GM23338 (cell line): ENCODE measurements around the gene KRT24.
"Not testable (repeated sequence)": the region's sequence is repeated elsewhere in the genome, so short reads cannot be mapped to it uniquely, and the experiment has no call there.

Experiments used
- CREB1 ChIP-seq: fragments of 250-450 bp; sonication (Bioruptor Pico); IDR thresholded peaks from 2 replicates; pipeline ENCODE4 v1.5.0; 2020; ENCODE audit warnings: low read depth, mild to moderate bottlenecking, moderate library complexity
- EZH2 ChIP-seq: fragments of 200-600 bp; sonication (generic); IDR thresholded peaks from one replicate; pipeline ENCODE4 v1.8.0; 2017; ENCODE audit warnings: antibody characterized with exemption, mild to moderate bottlenecking, low read depth; ENCODE audit not compliant: unreplicated experiment
- EZH2phosphoT487 ChIP-seq: fragments of 200-600 bp; sonication (generic); IDR thresholded peaks from one replicate; pipeline ENCODE4 v1.8.1; 2018; ENCODE audit warnings: antibody characterized with exemption; ENCODE audit not compliant: unreplicated experiment
- JUNB ChIP-seq: IDR thresholded peaks from one replicate; pipeline ENCODE4 v1.6.1; 2016; ENCODE audit warnings: antibody characterized with exemption; ENCODE audit not compliant: unreplicated experiment
- NANOG ChIP-seq: IDR thresholded peaks from 2 replicates; pipeline ENCODE4 v1.6.1; 2016; ENCODE audit warnings: antibody characterized with exemption, borderline replicate concordance
- POLR2AphosphoS5 ChIP-seq: IDR thresholded peaks from 2 replicates; pipeline ENCODE4 v1.6.1; 2016; ENCODE audit warnings: antibody characterized with exemption, low read depth
- STAT1 ChIP-seq: IDR thresholded peaks from one replicate; pipeline ENCODE4 v1.6.1; 2016; ENCODE audit warnings: antibody characterized with exemption; ENCODE audit not compliant: unreplicated experiment
- ZNF114 ChIP-seq: fragments of 250-450 bp; sonication (Bioruptor Pico); IDR thresholded peaks from 2 replicates; pipeline ENCODE4 v1.5.0; 2020; ENCODE audit warnings: mild to moderate bottlenecking, moderate library complexity
- TF ChIP-seq, protein P1 (sequence below), 2 experiments: fragments of 200-600 bp in 1 of 2; sonication (generic) in 1 of 2; conservative IDR thresholded peaks; 2 replicates each; pipeline versions ENCODE4 v1.5.1 to v1.6.1; 2016 to 2017; ENCODE audit warnings: antibody characterized with exemption in 2 of 2, low read depth in 2 of 2, mild to moderate bottlenecking in 2 of 2, moderate library complexity in 1 of 2
- TF ChIP-seq, protein P2 (sequence below): IDR thresholded peaks from one replicate; pipeline ENCODE4 v1.6.1; 2018; ENCODE audit warnings: antibody characterized with exemption; ENCODE audit not compliant: unreplicated experiment
- TF ChIP-seq, protein P3 (sequence below): fragments of 250-450 bp; sonication (Bioruptor Pico); IDR thresholded peaks from 2 replicates; pipeline ENCODE4 v1.5.0; 2020; ENCODE audit warnings: mild to moderate bottlenecking, moderate library complexity

DNA sequence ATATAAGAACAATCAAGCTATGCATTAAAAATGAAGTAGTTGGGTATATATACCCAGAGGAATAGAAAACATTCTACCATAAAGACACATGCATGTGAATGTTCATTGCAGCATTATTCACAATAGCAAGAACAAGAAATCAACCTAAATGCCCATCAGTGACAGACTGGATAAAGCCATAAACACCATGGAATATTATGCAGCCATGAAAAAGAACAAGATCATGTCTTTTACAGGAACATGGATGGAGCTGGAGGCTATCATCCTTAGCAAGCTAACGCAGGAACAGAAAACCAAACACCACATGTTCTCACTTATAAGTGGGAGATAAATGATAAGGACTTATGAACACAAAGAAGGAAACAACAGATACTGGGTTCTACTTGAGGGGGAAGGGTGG lies 45.1 kb upstream of the KRT24 start:
- TF ChIP-seq, protein P1, sequence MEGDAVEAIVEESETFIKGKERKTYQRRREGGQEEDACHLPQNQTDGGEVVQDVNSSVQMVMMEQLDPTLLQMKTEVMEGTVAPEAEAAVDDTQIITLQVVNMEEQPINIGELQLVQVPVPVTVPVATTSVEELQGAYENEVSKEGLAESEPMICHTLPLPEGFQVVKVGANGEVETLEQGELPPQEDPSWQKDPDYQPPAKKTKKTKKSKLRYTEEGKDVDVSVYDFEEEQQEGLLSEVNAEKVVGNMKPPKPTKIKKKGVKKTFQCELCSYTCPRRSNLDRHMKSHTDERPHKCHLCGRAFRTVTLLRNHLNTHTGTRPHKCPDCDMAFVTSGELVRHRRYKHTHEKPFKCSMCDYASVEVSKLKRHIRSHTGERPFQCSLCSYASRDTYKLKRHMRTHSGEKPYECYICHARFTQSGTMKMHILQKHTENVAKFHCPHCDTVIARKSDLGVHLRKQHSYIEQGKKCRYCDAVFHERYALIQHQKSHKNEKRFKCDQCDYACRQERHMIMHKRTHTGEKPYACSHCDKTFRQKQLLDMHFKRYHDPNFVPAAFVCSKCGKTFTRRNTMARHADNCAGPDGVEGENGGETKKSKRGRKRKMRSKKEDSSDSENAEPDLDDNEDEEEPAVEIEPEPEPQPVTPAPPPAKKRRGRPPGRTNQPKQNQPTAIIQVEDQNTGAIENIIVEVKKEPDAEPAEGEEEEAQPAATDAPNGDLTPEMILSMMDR (conservative IDR thresholded peaks at IDR 0.05; ENCODE audit: low read depth in 2 of 2) = not testable (repeated sequence)
- TF ChIP-seq EZH2; POLR2AphosphoS5; EZH2phosphoT487; CREB1; JUNB; STAT1; ZNF114 (CRISPR knock-in tag); NANOG: not testable (repeated sequence)
- TF ChIP-seq, protein P2, sequence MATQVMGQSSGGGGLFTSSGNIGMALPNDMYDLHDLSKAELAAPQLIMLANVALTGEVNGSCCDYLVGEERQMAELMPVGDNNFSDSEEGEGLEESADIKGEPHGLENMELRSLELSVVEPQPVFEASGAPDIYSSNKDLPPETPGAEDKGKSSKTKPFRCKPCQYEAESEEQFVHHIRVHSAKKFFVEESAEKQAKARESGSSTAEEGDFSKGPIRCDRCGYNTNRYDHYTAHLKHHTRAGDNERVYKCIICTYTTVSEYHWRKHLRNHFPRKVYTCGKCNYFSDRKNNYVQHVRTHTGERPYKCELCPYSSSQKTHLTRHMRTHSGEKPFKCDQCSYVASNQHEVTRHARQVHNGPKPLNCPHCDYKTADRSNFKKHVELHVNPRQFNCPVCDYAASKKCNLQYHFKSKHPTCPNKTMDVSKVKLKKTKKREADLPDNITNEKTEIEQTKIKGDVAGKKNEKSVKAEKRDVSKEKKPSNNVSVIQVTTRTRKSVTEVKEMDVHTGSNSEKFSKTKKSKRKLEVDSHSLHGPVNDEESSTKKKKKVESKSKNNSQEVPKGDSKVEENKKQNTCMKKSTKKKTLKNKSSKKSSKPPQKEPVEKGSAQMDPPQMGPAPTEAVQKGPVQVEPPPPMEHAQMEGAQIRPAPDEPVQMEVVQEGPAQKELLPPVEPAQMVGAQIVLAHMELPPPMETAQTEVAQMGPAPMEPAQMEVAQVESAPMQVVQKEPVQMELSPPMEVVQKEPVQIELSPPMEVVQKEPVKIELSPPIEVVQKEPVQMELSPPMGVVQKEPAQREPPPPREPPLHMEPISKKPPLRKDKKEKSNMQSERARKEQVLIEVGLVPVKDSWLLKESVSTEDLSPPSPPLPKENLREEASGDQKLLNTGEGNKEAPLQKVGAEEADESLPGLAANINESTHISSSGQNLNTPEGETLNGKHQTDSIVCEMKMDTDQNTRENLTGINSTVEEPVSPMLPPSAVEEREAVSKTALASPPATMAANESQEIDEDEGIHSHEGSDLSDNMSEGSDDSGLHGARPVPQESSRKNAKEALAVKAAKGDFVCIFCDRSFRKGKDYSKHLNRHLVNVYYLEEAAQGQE = not testable (repeated sequence)
- TF ChIP-seq, protein P3, sequence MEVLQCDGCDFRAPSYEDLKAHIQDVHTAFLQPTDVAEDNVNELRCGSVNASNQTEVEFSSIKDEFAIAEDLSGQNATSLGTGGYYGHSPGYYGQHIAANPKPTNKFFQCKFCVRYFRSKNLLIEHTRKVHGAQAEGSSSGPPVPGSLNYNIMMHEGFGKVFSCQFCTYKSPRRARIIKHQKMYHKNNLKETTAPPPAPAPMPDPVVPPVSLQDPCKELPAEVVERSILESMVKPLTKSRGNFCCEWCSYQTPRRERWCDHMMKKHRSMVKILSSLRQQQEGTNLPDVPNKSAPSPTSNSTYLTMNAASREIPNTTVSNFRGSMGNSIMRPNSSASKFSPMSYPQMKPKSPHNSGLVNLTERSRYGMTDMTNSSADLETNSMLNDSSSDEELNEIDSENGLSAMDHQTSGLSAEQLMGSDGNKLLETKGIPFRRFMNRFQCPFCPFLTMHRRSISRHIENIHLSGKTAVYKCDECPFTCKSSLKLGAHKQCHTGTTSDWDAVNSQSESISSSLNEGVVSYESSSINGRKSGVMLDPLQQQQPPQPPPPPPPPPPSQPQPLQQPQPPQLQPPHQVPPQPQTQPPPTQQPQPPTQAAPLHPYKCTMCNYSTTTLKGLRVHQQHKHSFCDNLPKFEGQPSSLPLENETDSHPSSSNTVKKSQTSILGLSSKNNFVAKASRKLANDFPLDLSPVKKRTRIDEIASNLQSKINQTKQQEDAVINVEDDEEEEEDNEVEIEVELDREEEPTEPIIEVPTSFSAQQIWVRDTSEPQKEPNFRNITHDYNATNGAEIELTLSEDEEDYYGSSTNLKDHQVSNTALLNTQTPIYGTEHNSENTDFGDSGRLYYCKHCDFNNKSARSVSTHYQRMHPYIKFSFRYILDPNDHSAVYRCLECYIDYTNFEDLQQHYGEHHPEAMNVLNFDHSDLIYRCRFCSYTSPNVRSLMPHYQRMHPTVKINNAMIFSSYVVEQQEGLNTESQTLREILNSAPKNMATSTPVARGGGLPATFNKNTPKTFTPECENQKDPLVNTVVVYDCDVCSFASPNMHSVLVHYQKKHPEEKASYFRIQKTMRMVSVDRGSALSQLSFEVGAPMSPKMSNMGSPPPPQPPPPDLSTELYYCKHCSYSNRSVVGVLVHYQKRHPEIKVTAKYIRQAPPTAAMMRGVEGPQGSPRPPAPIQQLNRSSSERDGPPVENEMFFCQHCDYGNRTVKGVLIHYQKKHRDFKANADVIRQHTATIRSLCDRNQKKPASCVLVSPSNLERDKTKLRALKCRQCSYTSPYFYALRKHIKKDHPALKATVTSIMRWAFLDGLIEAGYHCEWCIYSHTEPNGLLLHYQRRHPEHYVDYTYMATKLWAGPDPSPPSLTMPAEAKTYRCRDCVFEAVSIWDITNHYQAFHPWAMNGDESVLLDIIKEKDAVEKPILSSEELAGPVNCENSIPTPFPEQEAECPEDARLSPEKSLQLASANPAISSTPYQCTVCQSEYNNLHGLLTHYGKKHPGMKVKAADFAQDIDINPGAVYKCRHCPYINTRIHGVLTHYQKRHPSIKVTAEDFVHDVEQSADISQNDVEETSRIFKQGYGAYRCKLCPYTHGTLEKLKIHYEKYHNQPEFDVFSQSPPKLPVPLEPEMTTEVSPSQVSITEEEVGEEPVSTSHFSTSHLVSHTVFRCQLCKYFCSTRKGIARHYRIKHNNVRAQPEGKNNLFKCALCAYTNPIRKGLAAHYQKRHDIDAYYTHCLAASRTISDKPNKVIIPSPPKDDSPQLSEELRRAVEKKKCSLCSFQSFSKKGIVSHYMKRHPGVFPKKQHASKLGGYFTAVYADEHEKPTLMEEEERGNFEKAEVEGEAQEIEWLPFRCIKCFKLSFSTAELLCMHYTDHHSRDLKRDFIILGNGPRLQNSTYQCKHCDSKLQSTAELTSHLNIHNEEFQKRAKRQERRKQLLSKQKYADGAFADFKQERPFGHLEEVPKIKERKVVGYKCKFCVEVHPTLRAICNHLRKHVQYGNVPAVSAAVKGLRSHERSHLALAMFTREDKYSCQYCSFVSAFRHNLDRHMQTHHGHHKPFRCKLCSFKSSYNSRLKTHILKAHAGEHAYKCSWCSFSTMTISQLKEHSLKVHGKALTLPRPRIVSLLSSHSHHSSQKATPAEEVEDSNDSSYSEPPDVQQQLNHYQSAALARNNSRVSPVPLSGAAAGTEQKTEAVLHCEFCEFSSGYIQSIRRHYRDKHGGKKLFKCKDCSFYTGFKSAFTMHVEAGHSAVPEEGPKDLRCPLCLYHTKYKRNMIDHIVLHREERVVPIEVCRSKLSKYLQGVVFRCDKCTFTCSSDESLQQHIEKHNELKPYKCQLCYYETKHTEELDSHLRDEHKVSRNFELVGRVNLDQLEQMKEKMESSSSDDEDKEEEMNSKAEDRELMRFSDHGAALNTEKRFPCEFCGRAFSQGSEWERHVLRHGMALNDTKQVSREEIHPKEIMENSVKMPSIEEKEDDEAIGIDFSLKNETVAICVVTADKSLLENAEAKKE = not testable (repeated sequence)
